SK-N-SH (cell line): ENCODE measurements around the gene RAB6A.

Experiments used
- CTCF ChIP-seq: fragments of 200-600 bp; sonication (generic); IDR thresholded peaks from 2 replicates; pipeline ENCODE4 v1.6.1; 2017; ENCODE audit warnings: antibody characterized with exemption, mild to moderate bottlenecking, moderate library complexity
- EZH2phosphoT487 ChIP-seq: fragments of 200-600 bp; sonication (generic); IDR thresholded peaks from 2 replicates; pipeline ENCODE4 v1.6.1; 2017; ENCODE audit warnings: low read depth, mixed run types, mild to moderate bottlenecking, antibody characterized with exemption, moderate library complexity, borderline replicate concordance
- FOXM1 ChIP-seq: IDR thresholded peaks from 2 replicates; pipeline ENCODE4 v1.4.0; 2012; ENCODE audit warnings: low read depth, mild to moderate bottlenecking
- GABPA ChIP-seq: IDR thresholded peaks from 2 replicates; pipeline ENCODE4 v1.4.0; 2012; ENCODE audit warnings: low read depth, mild to moderate bottlenecking
- MEF2A ChIP-seq: IDR thresholded peaks from 2 replicates; pipeline ENCODE4 v1.4.0; 2012; ENCODE audit warnings: low read depth, borderline replicate concordance
- REST ChIP-seq: IDR thresholded peaks from 2 replicates; pipeline ENCODE4 v1.6.1; 2012; ENCODE audit warnings: mild to moderate bottlenecking, low read depth, low read length, moderate library complexity
- USF2 ChIP-seq: fragments of 150-350 bp; IDR thresholded peaks from 2 replicates; pipeline ENCODE4 v1.6.1; 2017; ENCODE audit warnings: antibody characterized with exemption, low read length, low read depth, borderline replicate concordance

DNA sequence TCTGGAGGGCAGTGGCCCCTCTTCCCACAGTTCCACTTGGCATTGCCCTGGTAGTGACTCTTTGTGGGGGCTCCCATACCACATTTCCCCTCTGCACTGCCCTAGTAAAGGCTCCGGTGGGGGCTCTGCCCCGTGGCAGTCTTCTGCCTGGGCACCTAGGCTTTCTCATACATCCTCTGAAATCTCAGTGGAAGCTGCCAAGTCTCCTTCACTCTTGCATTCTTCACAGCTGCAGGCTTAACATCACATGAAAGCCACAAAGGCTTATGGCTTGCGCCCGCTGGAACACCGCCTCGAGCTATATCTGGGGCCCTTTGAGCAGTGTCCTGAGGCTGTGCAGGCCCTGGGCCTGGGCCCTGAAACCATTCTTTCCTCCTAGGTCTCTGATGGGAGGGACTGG lies 89.2 kb downstream of the RAB6A start:
- no peak for TF ChIP-seq CTCF
- TF ChIP-seq REST: no peak
- no peak for TF ChIP-seq GABPA
- no peak for TF ChIP-seq EZH2phosphoT487
- TF ChIP-seq MEF2A: no peak
- no peak for TF ChIP-seq USF2
- TF ChIP-seq FOXM1: no peak
